NCI-H345 treated with DMSO at 0.1 percent for 48 hours (cell line): Measurements from ENCODE around the gene NKX1-2.
A peak's percentile ranks its signal among the peaks of the same experiment; 100 is the strongest.

ENCODE experiments used
- DNase-seq: peaks from one replicate; lab custom pipeline; 2025; ENCODE audit not compliant: unreplicated experiment; lab: John Stamatoyannopoulos, UW

NKX1-2 gene

DNA sequence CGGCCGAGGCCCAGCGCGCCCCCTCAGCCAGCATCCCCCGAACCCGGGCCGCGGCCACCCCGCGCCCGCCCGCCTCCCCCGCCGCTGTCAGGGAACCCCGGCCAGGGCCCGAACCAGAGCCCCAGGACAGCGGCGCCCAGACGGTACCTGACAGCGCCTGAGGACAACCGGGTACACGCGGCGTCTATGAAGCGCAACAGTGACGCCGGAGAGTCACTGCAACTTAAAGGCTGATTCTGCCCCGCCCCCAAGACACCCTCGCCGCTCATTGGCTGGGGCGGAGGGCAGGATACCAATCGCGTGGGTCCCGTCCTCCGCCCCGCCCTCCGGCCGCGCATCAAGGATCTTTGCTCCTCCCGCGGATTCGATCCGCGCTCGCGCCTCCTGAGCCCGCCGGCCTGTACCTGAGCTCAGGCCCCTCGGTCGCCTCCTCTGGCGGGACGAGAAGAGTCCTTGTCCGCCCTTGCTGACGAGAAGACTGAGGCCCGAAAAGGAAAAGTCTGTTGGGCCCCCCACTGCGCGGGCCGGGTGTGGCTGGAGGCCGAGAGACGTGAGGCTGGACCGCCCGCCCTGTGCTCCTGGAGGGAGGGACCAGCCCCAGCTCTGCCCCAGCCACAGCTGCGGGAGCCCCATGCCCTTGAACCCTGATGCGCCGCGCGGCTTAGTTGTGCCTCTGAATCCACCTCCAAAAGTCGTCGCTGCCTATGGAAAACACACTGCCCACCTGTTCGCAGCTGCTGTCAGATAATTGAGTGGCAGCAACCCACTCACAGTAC lies 30.9 kb downstream of the NKX1-2 start, which contains the start of gene OAT:
TSS of gene OAT (minus strand) at position 198 of the 776 bp plus-strand sequence. CDS start 6,752 bp downstream, outside the sequence.
- peak; percentile 87 for DNase-seq

DNA sequence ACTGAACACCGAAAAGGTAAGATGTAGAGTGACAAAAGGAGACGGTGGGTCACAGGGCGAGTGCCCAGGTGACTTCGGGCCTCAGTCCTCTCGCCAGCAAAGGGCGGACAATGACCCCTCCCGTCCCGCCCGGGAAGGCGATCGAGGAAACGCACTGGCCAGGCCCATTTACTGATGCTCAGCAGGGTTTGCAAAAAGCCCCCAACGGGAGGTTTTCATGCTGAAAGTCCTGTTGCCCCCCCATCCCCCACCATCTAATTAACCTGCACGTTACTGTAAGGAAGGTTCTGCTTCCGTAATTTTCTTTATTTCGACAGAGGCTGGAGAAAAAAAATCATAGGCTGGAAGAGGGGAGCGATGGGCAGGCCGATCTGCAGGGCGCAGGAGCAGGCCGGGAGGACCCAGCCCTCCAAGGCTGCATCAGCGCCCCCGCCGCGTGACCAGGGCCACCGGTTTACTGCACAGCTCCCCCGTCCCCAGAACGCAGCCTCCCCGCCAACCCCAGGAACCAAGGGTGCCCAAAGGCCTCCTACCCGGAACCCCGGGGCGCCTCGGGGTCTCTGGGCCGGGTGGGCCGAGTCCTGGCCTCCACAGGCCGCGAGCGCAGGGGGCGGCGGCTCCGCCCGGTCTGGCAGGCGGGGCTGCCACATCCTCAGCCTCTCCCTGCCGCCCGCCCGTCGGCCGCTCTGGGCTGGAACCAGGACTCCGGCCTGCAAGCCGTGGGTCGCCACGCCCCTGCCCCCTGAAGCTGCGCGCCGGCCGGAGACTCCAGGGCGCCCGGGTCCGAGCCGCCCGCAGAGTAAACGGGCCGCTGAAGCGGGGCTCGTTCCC lies 31.7 kb downstream of the NKX1-2 start:
- DNase-seq = no peak

DNA sequence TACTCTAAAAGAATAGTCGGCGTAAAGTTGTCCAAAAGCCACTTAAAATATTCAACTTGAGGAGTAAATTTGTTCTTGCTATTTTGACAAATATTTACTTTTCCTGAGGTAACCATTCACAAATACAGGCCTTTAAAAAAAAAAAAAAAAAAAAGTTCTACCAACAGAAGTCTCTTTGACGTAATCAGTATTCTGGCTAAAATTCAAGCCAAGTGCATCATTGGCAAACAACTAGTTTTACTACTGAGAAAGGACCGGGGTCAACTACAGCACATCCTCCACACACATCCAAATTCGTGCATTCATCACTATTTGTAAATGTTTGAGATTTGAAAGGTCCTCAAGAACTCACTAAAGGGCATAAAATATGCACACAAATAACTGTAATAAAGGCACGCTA lies 33.1 kb downstream of the NKX1-2 start:
- DNase-seq = no peak

DNA sequence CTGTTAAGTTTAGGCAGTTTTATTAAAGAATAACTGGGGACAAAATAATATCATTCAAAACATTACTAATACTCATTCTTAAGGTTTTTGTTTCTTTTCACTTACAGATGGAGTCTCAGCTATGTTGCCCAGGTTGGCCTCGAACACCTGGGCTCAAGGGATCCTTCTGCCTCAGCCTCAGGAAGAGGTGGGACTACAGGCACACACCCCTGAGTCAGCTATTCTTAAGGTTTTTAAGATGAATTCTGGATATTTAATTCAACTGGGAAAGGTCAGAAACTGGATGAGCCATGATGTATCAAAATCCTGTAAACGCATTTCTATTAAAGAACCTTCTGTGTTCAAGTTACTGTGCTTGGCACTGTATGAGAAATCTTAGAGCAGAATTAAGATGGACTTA lies 34.6 kb downstream of the NKX1-2 start:
- DNase-seq = no peak

DNA sequence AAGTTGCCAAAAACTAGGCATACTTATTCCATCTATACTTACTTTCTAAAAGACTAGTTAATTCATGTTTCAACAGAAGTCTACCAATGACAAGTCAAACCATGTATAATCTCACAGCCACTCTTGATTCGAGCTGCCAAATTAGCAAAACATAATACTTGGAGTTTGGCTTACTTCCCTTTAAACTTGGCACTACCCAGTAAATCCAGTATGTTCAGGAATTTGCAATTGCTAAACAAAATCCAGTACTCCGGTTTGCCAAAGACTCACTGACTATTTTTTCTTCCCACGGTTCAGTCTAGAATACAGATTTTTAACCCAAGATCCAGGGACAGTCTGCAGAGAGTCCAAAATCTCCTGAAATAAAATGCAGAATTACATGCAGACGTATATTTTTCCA lies 35.8 kb downstream of the NKX1-2 start:
- DNase-seq = no peak

DNA sequence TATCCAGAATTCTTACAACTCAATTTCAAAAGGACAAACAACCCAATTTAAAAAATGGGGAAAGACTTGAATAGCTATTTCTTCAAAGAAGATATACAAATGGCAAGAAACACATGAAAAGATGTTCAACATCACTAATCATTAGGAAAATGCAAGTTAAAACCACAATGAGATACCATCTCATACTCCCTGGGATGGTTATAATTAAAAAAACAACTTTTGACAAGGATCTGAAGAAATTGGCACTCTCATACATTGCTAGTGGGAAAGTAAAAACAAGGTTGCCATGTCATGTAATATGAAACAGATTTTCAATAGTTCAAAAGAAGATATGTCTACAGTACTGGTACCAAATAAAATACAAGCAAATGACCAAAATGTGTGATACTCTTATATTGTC lies 40.1 kb downstream of the NKX1-2 start:
- DNase-seq = no peak

DNA sequence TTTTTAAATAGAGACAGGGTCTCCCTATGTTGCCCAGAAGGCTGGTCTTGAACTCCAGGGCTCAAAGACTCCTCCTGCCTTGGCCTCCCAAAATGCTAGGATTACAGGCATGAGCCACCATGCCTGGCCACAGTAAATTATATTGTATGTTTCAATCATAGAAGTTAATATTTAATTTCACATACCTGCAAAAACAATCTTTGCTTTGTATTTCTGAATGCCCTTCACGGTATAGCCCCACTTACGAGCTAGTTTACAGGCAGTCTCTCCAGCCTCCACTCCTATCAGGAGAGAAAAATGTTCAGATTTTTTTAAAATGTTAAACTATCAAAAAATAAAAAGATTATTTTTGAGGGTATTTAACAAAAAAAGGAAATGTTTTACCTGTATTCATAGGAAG lies 41.5 kb downstream of the NKX1-2 start:
- DNase-seq = no peak

DNA sequence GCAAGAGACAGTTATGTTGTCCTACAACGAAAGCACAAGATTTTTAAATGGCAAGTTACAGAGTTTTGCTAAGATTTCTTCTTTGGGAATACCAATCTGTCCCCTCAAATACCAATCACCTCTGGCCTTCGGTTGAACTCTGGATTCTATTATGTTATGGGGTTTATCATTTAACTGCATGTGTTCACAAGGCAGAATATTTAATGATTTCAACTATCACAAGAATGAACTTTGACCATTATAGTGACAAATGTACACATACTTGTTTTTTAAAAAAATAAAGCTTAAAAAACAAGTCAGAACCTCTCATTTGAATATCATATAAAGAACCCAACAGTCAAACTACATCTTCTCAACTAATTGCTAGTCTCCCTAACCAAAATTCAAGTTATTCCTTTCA lies 42.4 kb downstream of the NKX1-2 start:
- DNase-seq = no peak

DNA sequence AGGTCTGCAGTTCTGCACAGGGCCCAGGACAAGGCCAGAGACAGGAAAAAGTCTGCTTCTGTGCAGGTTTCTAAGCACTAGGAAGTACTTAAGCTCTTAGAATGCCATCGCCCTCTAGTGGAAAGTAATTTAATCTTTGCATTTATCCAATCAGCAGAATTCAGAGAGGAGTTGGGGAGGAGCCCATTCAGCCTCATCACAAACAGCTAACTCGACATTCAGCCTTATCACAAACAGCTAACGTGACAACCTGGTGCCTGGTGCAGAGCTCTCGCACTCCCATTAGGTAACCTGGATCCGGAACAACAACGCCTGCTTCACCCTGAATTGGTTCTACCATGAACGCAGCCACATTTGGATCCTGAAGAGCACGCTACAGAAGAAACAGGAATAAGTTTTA lies 46.3 kb downstream of the NKX1-2 start:
- peak; percentile 29 for DNase-seq

DNA sequence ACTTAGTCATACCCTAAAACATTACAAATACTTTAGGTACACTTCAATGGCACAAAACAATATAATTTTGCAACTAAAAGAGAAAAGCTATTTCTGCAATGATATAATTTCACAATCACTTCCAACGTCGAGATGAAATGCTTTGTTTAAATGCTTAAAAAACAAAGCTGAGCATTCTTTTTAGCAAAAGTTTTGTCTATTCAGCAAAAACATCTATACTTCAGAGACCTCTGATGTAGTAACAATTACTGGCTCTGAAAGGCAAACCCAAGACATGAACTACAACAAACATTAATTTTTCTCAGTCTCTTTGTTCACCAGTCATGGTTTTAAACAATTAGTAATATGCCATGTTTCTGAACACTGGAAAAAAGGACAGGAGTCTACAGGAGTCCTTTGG lies 47.6 kb downstream of the NKX1-2 start:
- DNase-seq = no peak

DNA sequence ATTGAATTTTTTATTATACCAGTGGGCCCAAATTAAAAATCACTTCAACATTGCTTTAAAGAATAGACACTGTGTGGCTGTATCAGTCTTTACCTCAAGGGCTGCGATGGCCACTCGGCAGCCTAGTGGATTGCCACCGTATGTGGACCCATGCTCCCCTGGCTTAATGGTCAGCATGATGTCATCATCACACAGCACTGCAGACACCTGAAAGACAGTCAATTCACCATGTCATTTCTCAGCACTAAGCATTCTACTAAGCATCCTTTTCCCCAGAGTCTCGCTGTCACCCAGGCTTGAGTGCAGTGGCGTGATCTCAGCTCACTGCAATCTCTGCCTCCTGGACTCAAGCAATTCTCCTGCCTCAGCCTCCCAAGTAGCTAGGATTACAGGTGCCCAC lies 48.2 kb downstream of the NKX1-2 start:
- DNase-seq = no peak
